Neural cell (in vitro differentiated cells): ENCODE data around the gene LDAF1.
"Not testable (repeated sequence)": the region's sequence is repeated elsewhere in the genome, so short reads cannot be mapped to it uniquely, and the experiment has no call there.

ENCODE experiments used
- CTCF ChIP-seq: fragments of 450-650 bp; IDR thresholded peaks from 2 replicates; pipeline ENCODE4 v1.5.1; 2014; ENCODE audit warnings: antibody characterized with exemption, mild to moderate bottlenecking, moderate library complexity; ENCODE audit not compliant: poor library complexity, severe bottlenecking
- EP300 ChIP-seq: fragments of 450-650 bp; conservative IDR thresholded peaks from 2 replicates; pipeline ENCODE4 v1.6.1; 2014; ENCODE audit warnings: antibody characterized with exemption, mild to moderate bottlenecking, moderate library complexity; ENCODE audit not compliant: poor library complexity, severe bottlenecking
- EZH2 ChIP-seq: fragments of 200-600, 300-800 bp; shearing (Covaris generic), sonication (generic); IDR thresholded peaks from 2 replicates; pipeline ENCODE4 v1.6.1; 2014; ENCODE audit warnings: antibody characterized with exemption, low read length, borderline replicate concordance, mild to moderate bottlenecking; ENCODE audit not compliant: insufficient read depth, poor library complexity, severe bottlenecking
- MXI1 ChIP-seq: fragments of 450-650 bp; conservative IDR thresholded peaks from 2 replicates; pipeline ENCODE4 v1.6.1; 2014; ENCODE audit warnings: antibody characterized with exemption, mild to moderate bottlenecking; ENCODE audit not compliant: poor library complexity, severe bottlenecking
- POLR2AphosphoS5 ChIP-seq: IDR thresholded peaks from 2 replicates; pipeline ENCODE4 v1.6.1; 2012
- RAD21 ChIP-seq: fragments of 450-650 bp; conservative IDR thresholded peaks from 2 replicates; pipeline ENCODE4 v1.6.1; 2014; ENCODE audit warnings: antibody characterized with exemption, mild to moderate bottlenecking, moderate library complexity
- REST ChIP-seq: IDR thresholded peaks from 2 replicates; pipeline ENCODE4 v1.6.1; 2012; ENCODE audit warnings: borderline replicate concordance
- SMC3 ChIP-seq: fragments of 450-650 bp; conservative IDR thresholded peaks from 2 replicates; pipeline ENCODE4 v1.6.1; 2014; ENCODE audit warnings: antibody characterized with exemption, mild to moderate bottlenecking, moderate library complexity; ENCODE audit not compliant: poor library complexity
- TAF1 ChIP-seq: IDR thresholded peaks from 2 replicates; pipeline ENCODE4 v1.6.1; 2012; ENCODE audit warnings: low read depth

- TF ChIP-seq CTCF, TAF1, EP300, SMC3, RAD21, EZH2, POLR2AphosphoS5, MXI1, REST: not testable (repeated sequence)
Measured at GRCh38 chr16:21115551-21115950, 42.9 kb upstream of the LDAF1 start.
